Astrocyte of the hippocampus (primary cell): ENCODE measurements around the gene PAX2.

Experiments
- DNase-seq: peaks from one replicate; pipeline ENCODE4 v3.0.0; 2011; ENCODE audit warnings: low read depth, low spot score

The PAX2 gene

GRCh38 chr10:100791369-100792058, 46.1 kb downstream of the PAX2 start:
- peak; percentile 23 for DNase-seq

GRCh38 chr10:100792574-100792973, 47.2 kb downstream of the PAX2 start:
- DNase-seq, result no peak

DNA sequence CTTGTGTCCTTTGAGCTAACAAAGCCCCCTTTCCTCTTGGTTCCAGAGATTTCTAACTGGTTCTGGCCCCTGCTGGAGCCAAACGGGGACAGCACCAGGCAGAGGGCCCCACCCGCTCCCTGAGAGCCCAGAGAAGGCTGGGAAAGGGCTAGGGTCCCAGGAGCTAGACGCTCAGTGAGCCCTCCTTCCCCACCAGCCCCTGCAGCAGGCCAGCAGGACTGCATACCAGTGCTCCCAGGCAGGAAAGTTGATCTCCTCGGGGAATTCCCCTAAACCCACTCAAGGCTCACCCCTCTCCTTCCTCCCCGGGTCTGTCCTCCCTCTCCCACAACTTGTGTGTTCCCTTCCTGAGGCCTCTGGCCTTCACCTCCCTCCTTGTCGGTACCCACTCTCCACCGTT, 47.7 kb downstream of the PAX2 start:
- DNase-seq, result no peak

DNA sequence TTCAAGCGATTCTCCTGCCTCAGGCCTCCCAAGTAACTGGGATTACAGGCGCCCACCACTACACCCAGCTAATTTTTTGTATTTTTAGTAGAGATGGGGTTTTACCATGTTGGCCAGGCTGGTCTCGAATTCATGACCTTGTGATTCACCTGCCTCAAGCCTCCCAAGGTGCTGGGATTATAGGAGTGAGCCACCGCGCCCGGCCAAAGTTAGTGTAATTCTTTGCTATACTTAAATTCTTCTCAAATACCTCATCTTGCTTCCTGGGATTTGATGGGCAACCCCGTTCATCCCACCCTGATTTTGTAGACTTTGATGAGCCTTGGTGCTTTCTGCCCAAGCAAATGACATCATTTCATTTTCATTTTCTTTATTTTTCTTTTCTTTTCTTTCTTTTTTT, 54.5 kb downstream of the PAX2 start:
- no peak for DNase-seq

DNA sequence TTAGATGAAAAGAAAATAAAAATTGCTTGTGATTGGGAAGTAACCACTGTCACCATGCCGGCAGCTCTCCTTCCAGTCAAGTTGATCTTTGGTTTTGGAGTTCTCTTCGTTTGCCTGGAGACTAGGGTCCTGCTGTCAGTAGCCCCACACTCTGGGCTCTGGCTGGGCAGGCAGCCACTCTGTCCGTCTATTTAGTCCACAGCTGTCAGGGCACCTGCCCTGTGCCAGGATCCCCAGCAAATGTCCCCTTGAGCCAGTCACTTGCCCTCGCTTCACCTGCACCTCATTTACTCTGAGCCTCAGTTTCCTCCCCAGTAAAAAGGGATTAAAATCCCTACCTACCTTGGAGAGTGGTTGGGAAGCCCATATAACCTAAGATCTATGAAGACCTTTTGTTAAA, 55.5 kb downstream of the PAX2 start:
- no peak for DNase-seq

- DNase-seq, result no peak
These were observed 56.8 kb downstream of the PAX2 start for GRCh38 chr10:100802196-100802595.

DNA sequence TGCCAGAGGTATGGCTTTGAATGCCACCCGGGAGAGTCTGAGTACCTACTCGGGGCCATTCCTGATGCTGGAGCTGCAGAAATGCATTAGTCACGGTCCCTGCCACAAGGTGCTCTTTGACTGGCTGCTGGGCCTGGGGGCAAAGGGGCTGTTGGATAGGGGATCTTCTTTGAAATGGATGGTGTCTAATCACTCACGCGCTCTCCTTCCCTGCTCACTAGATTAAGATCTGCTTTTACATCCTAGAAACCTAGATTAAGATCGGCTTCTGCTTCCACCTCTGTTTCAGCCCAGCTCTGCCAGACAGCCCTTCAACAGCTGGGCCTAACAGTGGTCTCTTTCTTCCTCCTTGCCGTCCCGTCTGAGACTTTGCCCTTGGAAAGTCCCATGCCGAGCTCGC, 57.2 kb downstream of the PAX2 start:
- no peak for DNase-seq

DNA sequence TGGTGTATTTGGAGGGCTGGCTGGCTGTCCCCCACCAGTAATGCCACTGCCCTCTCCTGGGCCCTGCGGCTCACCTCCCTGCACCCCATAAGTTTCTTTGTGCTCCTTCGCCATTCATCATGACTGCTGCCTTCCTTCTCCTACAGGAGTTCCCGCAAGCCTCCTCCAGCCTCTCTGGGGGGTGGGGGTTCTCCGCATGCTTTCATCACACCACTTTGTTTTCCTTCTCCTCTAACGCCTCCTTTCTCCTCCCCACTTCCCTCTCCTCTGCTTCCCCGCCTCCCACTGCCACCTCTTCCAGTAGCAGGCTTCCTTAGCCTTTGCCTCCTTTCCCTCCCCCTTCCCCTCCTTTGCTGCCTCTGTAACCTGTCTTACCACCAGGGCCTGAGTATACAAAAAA, 58.1 kb downstream of the PAX2 start:
- DNase-seq, result no peak

DNA sequence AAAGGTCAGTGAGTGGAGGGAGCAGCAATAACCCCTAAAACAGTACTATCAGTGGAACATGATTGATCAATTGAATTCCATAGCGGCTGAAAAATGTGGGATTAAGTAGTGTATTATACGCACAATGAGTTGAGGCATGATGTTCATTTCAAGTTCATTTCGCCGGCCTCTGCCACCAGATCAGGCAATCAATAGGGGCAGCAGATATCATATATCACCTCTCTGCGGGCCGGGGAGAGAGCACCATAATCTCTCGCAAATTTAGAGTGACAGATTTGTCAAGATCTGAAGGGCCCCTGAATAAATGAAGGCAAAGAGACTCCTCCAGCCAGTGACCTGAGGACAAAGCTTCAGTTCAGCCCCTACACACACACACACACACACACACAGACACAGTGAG, 58.5 kb downstream of the PAX2 start:
- no peak for DNase-seq

GRCh38 chr10:100805543-100806355, 60.4 kb downstream of the PAX2 start:
- DNase-seq, result no peak

GRCh38 chr10:100806356-100806645, 60.9 kb downstream of the PAX2 start:
- no peak for DNase-seq

DNA sequence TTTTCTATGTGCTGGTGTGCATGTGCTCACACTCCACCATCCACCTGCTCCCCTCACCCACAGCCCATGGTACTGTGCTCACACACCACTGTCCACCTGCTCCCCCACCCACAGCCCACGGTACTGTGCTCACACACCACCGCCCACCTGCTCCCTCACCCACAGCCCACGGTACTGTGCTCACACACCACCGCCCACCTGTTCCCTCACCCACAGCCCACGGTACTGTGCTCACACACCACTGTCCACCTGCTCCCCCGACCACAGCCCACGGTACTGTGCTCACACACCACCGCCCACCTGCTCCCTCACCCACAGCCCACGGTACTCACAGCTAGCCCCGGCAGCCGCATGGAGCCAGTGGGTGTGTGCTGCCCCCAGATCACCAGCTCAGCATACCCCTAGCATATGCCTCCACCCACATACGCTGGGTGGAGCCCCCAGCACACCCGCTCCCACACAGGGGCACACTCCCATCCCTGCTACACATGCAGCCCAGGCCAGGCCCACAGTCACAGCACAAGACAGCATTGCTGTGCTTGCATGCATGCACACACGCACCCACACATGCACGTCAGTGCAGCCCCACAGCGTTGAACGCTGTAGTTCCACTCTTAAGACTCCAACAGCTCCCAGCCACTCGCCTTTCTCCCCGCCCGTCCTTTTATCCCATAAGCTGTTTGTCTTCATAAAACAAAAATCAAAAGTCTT, 62.0 kb downstream of the PAX2 start:
- DNase-seq, result no peak

GRCh38 chr10:100808876-100809275, 63.5 kb downstream of the PAX2 start:
- DNase-seq, result no peak

GRCh38 chr10:100810091-100810834, 64.9 kb downstream of the PAX2 start:
- DNase-seq, result no peak

GRCh38 chr10:100810835-100811116, 65.4 kb downstream of the PAX2 start:
- no peak for DNase-seq

- no peak for DNase-seq
These were observed 65.9 kb downstream of the PAX2 start for GRCh38 chr10:100811261-100811660.

- DNase-seq, result no peak
These were observed 66.7 kb downstream of the PAX2 start for GRCh38 chr10:100811752-100812750.

GRCh38 chr10:100812978-100813377, 67.6 kb downstream of the PAX2 start:
- DNase-seq, result no peak

DNA sequence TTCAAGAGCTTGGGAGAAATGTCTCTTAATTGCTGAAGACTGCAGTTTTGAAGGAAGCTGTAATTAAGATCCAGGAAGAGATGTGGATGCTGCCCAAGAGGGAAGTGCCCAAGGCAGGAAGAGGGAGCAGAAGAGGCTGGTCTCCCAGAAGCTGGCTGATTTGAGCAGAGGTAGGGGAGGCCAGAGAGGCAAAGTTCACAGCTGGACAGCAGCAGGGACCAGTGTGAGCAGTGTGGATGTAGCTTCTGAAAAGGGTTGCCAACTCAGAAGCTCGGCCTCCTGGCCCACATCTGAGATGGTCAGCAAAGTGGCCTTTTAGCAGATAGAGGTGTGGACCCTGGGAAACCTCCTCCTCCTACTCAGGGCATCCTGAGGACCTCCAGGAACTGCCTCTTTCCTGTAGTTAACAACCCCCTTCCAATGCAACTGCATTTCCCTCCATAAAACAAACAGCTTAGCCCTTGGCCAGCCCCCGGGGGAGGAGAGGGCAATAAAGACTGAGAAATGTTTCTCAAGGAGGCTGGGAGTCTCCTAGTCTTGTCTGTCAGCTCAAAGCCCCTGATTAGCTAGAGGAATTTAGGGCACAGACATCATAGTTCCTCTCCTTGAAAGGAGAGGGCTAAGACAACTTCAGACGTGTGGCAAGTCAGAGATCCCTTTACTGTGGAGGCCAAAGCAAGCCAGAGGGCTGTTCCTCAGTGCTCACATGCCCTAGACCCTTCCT, 69.5 kb downstream of the PAX2 start:
- no peak for DNase-seq

DNA sequence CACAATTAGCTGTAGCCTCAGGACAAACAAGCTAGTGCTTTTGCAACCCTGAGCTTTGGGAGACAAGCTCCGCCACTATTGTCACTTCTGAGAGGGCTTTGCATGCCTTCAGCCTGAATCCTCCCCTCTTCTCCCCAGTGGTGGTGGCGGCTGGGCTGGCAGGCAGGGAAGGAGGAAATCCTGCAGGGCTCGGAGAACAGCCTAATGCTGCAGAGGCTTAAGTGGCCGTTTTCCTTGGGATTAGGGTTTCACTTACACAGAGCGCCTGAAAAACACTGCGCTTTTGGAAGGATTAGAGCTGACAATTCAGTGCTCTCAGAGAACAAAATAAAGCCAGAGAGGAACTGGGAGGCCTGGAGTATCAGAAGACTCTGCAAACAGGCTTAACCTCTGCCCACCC, 71.3 kb downstream of the PAX2 start:
- DNase-seq, result no peak
